ENCODE measurements around the gene ZNF521.
"Not testable (repeated sequence)": the region's sequence is repeated elsewhere in the genome, so short reads cannot be mapped to it uniquely, and the experiment has no call there.

The ZNF521 gene

GRCh38 chr18:25281556-25281955 is 70.4 kb downstream of the ZNF521 start:
- Histone ChIP-seq H3K9ac (ENCODE audit: low read depth in 1 of 2, low read length in 2 of 2) (no peak overlapping the region), H3K36me3 (ENCODE audit: control insufficient read depth in 2 of 2, insufficient read depth in 2 of 2, low read length in 2 of 2) (no peaks in the 10 kb centered on the region), H3K4me3 (ENCODE audit: low read length in 2 of 2) (no peak overlapping the region), H3K27me3 (ENCODE audit: control insufficient read depth in 2 of 2, insufficient read depth in 2 of 2, low read length in 2 of 2) (no peaks in the 10 kb centered on the region), H3K27ac (ENCODE audit: low read depth in 2 of 2, low read length in 2 of 2) (no peak overlapping the region), H3K9me3 (ENCODE audit: control insufficient read depth in 2 of 2, low read length in 2 of 2) (no peaks in the 10 kb centered on the region), H3K4me1 (ENCODE audit: control insufficient read depth in 2 of 2, insufficient read depth in 2 of 2, low read length in 2 of 2) (no peaks in the 10 kb centered on the region)

GRCh38 chr18:25279961-25280360 is 72.0 kb downstream of the ZNF521 start:
- H3K4me1 ChIP-seq (ENCODE audit: control insufficient read depth in 2 of 2, insufficient read depth in 2 of 2, low read length in 2 of 2) = no peaks in the 10 kb centered on the region
- H3K27ac ChIP-seq (ENCODE audit: low read depth in 2 of 2, low read length in 2 of 2) = no peak overlapping the region
- no peaks in the 10 kb centered on the region for H3K27me3 ChIP-seq (ENCODE audit: control insufficient read depth in 2 of 2, insufficient read depth in 2 of 2, low read length in 2 of 2)

GRCh38 chr18:25279556-25279955 is 72.4 kb downstream of the ZNF521 start:
- Histone ChIP-seq H3K36me3 (ENCODE audit: control insufficient read depth in 2 of 2, insufficient read depth in 2 of 2, low read length in 2 of 2) (no peaks in the 10 kb centered on the region), H3K27me3 (ENCODE audit: control insufficient read depth in 2 of 2, insufficient read depth in 2 of 2, low read length in 2 of 2) (no peaks in the 10 kb centered on the region), H3K4me1 (ENCODE audit: control insufficient read depth in 2 of 2, insufficient read depth in 2 of 2, low read length in 2 of 2) (no peaks in the 10 kb centered on the region), H3K9me3 (ENCODE audit: control insufficient read depth in 2 of 2, low read length in 2 of 2) (no peaks in the 10 kb centered on the region), H3K9ac (ENCODE audit: low read depth in 1 of 2, low read length in 2 of 2) (no peak overlapping the region), H3K27ac (ENCODE audit: low read depth in 2 of 2, low read length in 2 of 2) (no peak overlapping the region), H3K4me3 (ENCODE audit: low read length in 2 of 2) (no peak overlapping the region)

More at GRCh38 chr18:25279961-25280360, 72.0 kb downstream of the ZNF521 start:
- Histone ChIP-seq H3K4me3 (ENCODE audit: low read length in 2 of 2) (no peak overlapping the region), H3K36me3 (ENCODE audit: control insufficient read depth in 2 of 2, insufficient read depth in 2 of 2, low read length in 2 of 2) (no peaks in the 10 kb centered on the region), H3K9ac (ENCODE audit: low read depth in 1 of 2, low read length in 2 of 2) (no peak overlapping the region), H3K9me3 (ENCODE audit: control insufficient read depth in 2 of 2, low read length in 2 of 2) (no peaks in the 10 kb centered on the region)

GRCh38 chr18:25279133-25279532 is 72.8 kb downstream of the ZNF521 start:
- Histone ChIP-seq H3K9me3 (ENCODE audit: control insufficient read depth in 2 of 2, low read length in 2 of 2) (no peaks in the 10 kb centered on the region), H3K27ac (ENCODE audit: low read depth in 2 of 2, low read length in 2 of 2) (no peak overlapping the region), H3K4me1 (ENCODE audit: control insufficient read depth in 2 of 2, insufficient read depth in 2 of 2, low read length in 2 of 2) (no peaks in the 10 kb centered on the region), H3K4me3 (ENCODE audit: low read length in 2 of 2) (no peak overlapping the region), H3K36me3 (ENCODE audit: control insufficient read depth in 2 of 2, insufficient read depth in 2 of 2, low read length in 2 of 2) (no peaks in the 10 kb centered on the region), H3K9ac (ENCODE audit: low read depth in 1 of 2, low read length in 2 of 2) (no peak overlapping the region), H3K27me3 (ENCODE audit: control insufficient read depth in 2 of 2, insufficient read depth in 2 of 2, low read length in 2 of 2) (no peaks in the 10 kb centered on the region)

GRCh38 chr18:25278394-25278793 is 73.6 kb downstream of the ZNF521 start:
- no peaks in the 10 kb centered on the region for H3K27me3 ChIP-seq (ENCODE audit: control insufficient read depth in 2 of 2, insufficient read depth in 2 of 2, low read length in 2 of 2)
- no peak overlapping the region for H3K9ac ChIP-seq (ENCODE audit: low read depth in 1 of 2, low read length in 2 of 2)
- no peaks in the 10 kb centered on the region for H3K4me1 ChIP-seq (ENCODE audit: control insufficient read depth in 2 of 2, insufficient read depth in 2 of 2, low read length in 2 of 2)
- no peak overlapping the region for H3K27ac ChIP-seq (ENCODE audit: low read depth in 2 of 2, low read length in 2 of 2)
- no peak overlapping the region for H3K4me3 ChIP-seq (ENCODE audit: low read length in 2 of 2)
- H3K36me3 ChIP-seq (ENCODE audit: control insufficient read depth in 2 of 2, insufficient read depth in 2 of 2, low read length in 2 of 2) = no peaks in the 10 kb centered on the region
- no peaks in the 10 kb centered on the region for H3K9me3 ChIP-seq (ENCODE audit: control insufficient read depth in 2 of 2, low read length in 2 of 2)

- H3K9me3 ChIP-seq (ENCODE audit: control insufficient read depth in 2 of 2, low read length in 2 of 2) = no peaks in the 10 kb centered on the region
- H3K27ac ChIP-seq (ENCODE audit: low read depth in 2 of 2, low read length in 2 of 2) = no peak overlapping the region
Measured at GRCh38 chr18:25275412-25276001, 76.5 kb downstream of the ZNF521 start.

GRCh38 chr18:25274926-25275325 is 77.0 kb downstream of the ZNF521 start:
- Histone ChIP-seq H3K36me3 (ENCODE audit: control insufficient read depth in 2 of 2, insufficient read depth in 2 of 2, low read length in 2 of 2) (no peaks in the 10 kb centered on the region), H3K9me3 (ENCODE audit: control insufficient read depth in 2 of 2, low read length in 2 of 2) (no peaks in the 10 kb centered on the region), H3K4me3 (ENCODE audit: low read length in 2 of 2) (no peak overlapping the region), H3K27me3 (ENCODE audit: control insufficient read depth in 2 of 2, insufficient read depth in 2 of 2, low read length in 2 of 2) (no peaks in the 10 kb centered on the region), H3K27ac (ENCODE audit: low read depth in 2 of 2, low read length in 2 of 2) (no peak overlapping the region), H3K4me1 (ENCODE audit: control insufficient read depth in 2 of 2, insufficient read depth in 2 of 2, low read length in 2 of 2) (no peaks in the 10 kb centered on the region), H3K9ac (ENCODE audit: low read depth in 1 of 2, low read length in 2 of 2) (no peak overlapping the region)

More at GRCh38 chr18:25275412-25276001, 76.5 kb downstream of the ZNF521 start:
- Histone ChIP-seq H3K4me3 (ENCODE audit: low read length in 2 of 2) (no peak overlapping the region), H3K27me3 (ENCODE audit: control insufficient read depth in 2 of 2, insufficient read depth in 2 of 2, low read length in 2 of 2) (no peaks in the 10 kb centered on the region), H3K36me3 (ENCODE audit: control insufficient read depth in 2 of 2, insufficient read depth in 2 of 2, low read length in 2 of 2) (no peaks in the 10 kb centered on the region), H3K4me1 (ENCODE audit: control insufficient read depth in 2 of 2, insufficient read depth in 2 of 2, low read length in 2 of 2) (no peaks in the 10 kb centered on the region), H3K9ac (ENCODE audit: low read depth in 1 of 2, low read length in 2 of 2) (no peak overlapping the region)

- not testable (repeated sequence) for H3K4me3 ChIP-seq (ENCODE audit: low read length in 2 of 2); H3K4me1 ChIP-seq (ENCODE audit: control insufficient read depth in 2 of 2, insufficient read depth in 2 of 2, low read length in 2 of 2); H3K27ac ChIP-seq (ENCODE audit: low read depth in 2 of 2, low read length in 2 of 2); H3K9ac ChIP-seq (ENCODE audit: low read depth in 1 of 2, low read length in 2 of 2); H3K9me3 ChIP-seq (ENCODE audit: control insufficient read depth in 2 of 2, low read length in 2 of 2); H3K27me3 ChIP-seq (ENCODE audit: control insufficient read depth in 2 of 2, insufficient read depth in 2 of 2, low read length in 2 of 2); H3K36me3 ChIP-seq (ENCODE audit: control insufficient read depth in 2 of 2, insufficient read depth in 2 of 2, low read length in 2 of 2)
Measured at GRCh38 chr18:25266931-25267527, 84.9 kb downstream of the ZNF521 start.

- no peak overlapping the region for H3K4me3 ChIP-seq (ENCODE audit: low read length in 2 of 2)
- H3K36me3 ChIP-seq (ENCODE audit: control insufficient read depth in 2 of 2, insufficient read depth in 2 of 2, low read length in 2 of 2) = no peaks in the 10 kb centered on the region
- no peaks in the 10 kb centered on the region for H3K9me3 ChIP-seq (ENCODE audit: control insufficient read depth in 2 of 2, low read length in 2 of 2)
- H3K4me1 ChIP-seq (ENCODE audit: control insufficient read depth in 2 of 2, insufficient read depth in 2 of 2, low read length in 2 of 2) = no peaks in the 10 kb centered on the region
- H3K27ac ChIP-seq (ENCODE audit: low read depth in 2 of 2, low read length in 2 of 2) = no peak overlapping the region
- H3K27me3 ChIP-seq (ENCODE audit: control insufficient read depth in 2 of 2, insufficient read depth in 2 of 2, low read length in 2 of 2) = no peaks in the 10 kb centered on the region
- H3K9ac ChIP-seq (ENCODE audit: low read depth in 1 of 2, low read length in 2 of 2) = no peak overlapping the region
Measured at GRCh38 chr18:25262920-25263319, 89.0 kb downstream of the ZNF521 start.

GRCh38 chr18:25261768-25262167 is 90.2 kb downstream of the ZNF521 start:
- Histone ChIP-seq H3K36me3 (ENCODE audit: control insufficient read depth in 2 of 2, insufficient read depth in 2 of 2, low read length in 2 of 2) (no peaks in the 10 kb centered on the region), H3K9ac (ENCODE audit: low read depth in 1 of 2, low read length in 2 of 2) (no peak overlapping the region), H3K27me3 (ENCODE audit: control insufficient read depth in 2 of 2, insufficient read depth in 2 of 2, low read length in 2 of 2) (no peaks in the 10 kb centered on the region), H3K9me3 (ENCODE audit: control insufficient read depth in 2 of 2, low read length in 2 of 2) (no peaks in the 10 kb centered on the region), H3K27ac (ENCODE audit: low read depth in 2 of 2, low read length in 2 of 2) (no peak overlapping the region), H3K4me3 (ENCODE audit: low read length in 2 of 2) (no peak overlapping the region), H3K4me1 (ENCODE audit: control insufficient read depth in 2 of 2, insufficient read depth in 2 of 2, low read length in 2 of 2) (no peaks in the 10 kb centered on the region)

Data from mucosa of rectum (tissue), 2 donors.